ENCODE measurements around the gene C12orf42.
"Not testable (repeated sequence)": the region's sequence is repeated elsewhere in the genome, so short reads cannot be mapped to it uniquely, and the experiment has no call there.

Gene C12orf42

DNA sequence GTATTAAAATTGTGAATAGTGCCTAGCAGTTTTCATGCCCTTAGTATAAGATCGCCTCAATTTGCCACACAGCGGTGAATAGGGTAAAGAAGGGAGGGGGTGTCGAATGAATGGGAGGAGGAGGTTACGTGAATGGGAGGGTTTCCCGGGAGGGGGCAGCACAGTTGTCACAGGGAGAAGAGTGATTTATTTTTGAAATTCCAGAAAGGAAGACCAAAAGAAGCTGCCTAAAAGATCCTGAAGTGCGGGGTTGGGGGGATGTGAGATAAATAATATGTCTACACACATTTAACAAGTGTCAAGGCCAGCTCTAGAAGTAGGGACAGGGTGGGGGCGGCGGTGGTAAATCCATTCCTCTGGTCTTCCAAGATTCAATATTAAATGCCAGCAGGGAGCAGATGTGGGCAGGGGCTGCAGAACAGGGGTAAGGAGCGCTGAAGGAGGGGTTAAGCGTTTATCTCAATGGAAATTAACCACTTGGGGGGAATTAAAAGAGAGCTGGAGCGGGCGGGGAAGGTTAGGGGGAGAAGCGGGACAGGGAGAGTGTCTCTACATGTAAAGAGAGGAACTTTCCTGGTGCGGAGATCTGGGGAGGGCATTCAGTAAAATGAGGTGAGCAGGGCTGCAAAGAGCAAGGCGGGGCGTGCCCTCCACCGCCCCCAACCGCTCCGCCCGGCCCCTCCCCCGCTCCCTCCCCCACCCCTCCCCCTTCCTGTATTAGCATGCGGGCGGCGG lies 867 bp downstream of the C12orf42 start:
- DNase-seq, result no peak

DNA sequence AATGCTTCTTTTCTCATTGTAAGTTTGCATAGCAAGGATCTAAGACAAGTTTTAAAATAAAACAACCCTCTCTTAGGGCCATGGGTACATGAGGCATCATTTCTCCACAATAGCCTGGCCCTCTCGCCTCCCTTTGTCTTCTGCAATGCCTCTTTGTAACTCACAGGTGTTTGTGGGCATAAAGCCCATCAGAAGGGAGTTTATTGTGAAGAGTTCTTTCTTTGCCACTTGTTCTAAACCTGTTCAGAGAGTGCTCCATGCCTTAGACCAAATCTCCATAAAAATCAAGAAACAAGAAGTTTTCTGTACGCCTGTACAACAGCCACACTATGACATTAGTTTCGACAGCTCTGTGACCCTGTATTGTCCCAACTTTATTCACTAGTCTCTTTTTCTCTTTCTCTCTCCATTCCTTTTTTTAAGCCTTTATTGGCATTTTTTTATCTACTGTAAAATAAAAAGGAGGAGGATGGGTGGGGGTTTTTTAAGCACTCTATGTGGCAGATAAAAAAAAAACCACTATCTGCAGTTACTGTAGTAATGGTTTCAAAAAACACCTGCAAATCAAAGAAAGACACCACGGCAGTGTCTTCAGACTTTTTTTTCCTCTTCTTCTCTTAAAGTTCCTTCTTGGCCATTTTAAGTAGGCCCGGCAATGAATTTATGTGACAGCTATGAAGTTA lies 1.6 kb downstream of the C12orf42 start:
- DNase-seq, result no peak

DNA sequence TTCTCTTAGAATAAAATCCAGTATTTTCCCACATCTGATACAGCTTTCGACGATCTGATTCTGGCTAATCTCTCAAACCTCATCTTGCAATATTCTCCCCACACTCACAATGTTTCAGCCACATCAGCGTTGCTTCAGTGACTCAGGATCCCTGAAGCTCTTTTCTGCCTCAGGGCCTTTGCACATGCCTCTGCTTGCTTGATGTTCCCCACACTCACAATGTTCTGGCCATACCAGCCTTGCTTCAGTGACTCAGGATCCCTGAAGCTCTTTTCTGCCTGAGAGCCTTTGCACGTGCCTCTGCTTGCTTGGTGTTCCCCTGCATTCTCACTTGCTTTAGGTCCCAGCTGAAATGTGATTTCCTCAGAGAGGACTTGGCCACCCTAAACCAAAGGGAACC lies 2.6 kb downstream of the C12orf42 start:
- DNase-seq, result no peak

DNA sequence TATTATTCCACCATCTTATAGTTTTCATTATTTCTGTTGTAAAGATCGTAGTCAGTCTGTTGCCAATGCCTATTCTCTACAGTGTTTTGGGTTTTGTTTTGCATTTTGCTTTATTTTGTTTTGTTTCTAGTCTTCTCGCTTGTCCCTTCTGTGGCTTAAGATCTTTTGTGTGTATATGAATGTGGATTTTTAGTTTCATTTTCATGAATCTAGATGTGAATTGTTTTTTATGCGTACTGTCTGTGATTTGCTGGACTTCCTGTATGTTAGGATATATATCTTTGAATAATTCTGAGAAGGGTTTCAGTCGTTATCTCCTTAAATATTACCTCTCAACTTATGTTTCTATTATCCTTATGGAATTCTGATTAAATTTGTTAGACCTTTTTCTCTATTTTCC lies 13.4 kb downstream of the C12orf42 start:
- DNase-seq, result no peak

DNA sequence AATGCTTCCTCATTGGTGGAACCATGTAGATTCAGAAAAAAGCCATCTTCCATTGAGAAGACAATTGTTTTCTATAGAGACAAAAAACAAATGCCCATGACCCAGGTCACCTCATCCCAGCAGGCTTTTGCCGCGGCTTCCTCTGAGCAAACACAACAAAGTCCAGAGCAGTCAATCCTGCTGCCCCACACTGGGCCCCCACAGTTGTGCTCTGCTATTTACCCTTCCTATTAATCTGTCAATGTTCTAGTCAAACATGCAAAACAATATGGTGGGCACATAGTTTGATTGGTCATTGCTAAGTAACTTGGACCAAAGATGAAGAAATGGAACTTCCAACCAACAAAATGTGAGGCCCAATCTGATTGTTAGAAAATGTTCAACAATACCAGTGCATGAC lies 20.7 kb downstream of the C12orf42 start:
- no peak for DNase-seq

DNA sequence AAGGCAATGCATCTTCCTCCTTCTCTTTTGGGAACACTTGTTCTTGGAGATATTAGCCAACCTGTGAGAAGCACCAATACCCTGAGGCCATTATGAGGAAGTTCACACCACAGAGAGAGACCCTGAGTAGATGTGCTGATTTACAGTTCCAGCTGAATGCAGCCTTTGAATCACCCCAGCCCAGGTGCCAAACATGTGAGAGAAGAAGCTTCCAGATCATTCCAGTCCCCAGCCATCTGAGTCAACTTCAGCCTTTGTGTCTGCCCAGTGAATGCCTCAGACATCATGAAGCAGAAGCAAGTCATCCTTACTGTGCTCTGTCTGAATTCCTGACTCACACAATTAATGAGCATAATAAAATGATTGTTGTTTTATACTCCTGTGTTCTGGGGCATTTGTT lies 25.1 kb downstream of the C12orf42 start:
- DNase-seq, result no peak

DNA sequence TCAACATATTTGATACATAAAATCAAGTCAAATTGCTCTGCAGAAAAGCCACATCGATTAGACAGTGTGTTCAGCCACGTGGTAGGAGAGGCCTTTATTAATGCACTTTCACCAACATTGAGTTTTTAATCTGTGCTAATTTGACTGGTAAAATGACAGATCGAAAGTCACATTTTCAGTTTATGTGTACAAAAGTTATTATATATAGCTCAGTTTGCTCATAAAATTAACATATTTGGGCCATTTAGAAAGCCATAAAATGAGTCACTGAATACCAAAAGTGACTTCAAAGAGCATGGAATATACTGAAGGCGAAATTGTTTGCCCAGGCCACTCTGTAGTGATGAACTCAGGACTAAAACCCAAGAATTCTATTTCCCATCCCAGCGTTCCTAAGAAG lies 26.0 kb downstream of the C12orf42 start:
- DNase-seq, result no peak

DNA sequence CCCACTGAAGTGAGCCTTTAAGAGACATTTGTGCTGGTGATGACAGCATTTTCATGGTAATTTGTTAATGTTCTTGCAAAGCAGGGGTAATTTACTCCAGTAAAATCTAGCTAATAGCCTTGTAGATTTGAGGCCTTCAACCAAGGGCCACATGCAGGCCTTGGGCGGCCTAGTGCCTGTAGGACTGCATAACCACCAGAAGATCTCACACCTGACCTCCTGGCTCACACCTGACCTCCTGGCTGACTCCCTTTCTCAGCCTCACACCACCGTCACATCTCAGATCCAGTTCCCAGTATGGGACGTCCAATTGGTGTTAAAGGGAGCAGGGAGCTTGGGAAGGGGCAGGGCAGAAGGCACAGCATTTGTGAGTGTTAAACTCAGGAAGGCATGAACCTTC lies 26.9 kb downstream of the C12orf42 start:
- no peak for DNase-seq

DNA sequence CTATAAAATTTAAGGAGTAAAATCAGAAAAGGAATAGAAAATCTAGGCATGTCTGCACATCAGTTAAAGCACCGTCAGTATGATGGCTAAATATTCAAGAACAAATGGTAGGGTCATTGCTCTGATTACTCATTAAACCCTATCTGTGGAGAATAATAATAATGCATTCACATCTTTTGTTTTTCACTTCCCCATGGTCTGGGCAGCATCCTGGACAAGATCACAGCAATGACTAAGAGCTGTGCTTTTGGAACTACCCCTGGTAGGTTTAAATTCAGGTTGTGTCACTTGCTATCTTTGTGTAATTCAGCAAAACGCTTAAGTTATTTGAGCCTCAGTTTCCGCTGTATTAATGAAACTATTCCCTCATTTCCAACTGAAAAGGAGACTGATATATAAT lies 33.1 kb downstream of the C12orf42 start:
- no peak for DNase-seq

DNA sequence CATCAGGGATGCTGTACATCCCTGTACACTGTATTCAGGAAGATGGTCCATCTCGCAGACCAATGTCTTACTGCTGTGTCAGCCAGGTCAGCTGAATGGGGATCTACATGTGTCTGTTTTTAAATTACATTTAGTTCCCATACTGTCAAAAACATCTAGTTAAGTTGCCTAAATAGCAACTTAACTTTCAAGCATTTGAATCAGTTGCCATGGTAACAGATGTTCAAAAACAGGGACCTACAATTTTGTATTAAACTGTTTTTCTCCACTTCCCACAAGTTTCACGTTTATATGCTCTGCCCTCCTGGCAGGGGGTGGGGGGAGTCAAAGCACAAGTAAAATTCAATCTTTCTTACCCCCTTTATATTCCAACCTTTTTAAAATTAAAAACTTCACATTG lies 38.3 kb downstream of the C12orf42 start:
- DNase-seq, result no peak

DNA sequence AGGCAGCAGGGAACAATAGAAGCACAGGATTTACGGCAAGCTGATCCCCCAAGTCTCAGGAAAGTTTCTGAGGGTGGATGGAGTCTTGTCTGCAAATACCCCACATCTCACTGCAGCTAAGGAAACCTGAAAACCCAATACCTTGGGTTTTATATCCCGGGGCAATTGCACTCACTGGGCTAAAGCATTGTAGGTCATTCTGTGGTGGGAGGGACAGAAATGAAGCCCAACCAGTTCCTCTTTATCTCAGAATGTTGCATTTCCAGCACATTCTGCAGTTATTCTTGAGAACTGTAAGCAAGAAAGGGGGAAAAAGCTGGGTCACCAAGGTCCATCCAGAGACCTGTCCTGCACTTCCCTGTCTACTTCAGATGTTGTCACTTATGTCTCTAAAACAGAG lies 39.8 kb downstream of the C12orf42 start:
- no peak for DNase-seq

DNA sequence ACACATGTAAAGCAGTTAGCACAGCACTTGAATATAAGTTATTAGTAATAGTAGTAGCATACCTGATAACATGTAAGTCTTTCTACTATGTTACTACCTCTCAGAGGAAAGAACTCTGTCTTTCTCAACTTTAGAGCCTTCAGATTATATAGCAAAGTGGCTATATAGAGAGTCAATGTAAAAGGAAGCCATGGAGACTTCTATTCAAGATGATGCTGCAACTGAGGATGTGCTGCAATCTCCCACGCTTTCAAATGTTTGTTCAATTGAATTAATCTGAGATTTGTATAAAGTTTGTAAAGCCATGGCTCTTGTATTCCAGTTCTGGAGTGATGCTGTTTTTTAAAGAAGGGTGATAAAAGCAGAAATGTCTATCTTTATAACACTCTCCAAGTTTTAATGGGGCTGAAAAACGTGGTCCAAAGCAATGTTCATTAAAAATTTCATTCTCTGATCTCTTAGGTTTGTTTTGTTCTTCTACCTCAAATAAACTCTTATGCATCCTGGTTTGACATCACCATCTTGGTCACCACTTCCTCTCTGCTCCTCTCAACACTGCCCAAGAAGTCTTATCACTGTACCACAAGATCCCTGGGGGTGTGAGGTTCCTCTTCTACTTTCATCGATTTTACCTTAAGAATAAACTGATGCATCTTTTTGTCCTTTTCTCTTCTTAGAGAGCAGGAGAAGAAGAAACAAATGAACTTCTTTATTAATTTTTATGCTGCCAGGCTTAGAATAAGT lies 40.6 kb downstream of the C12orf42 start:
- DNase-seq, result no peak

DNA sequence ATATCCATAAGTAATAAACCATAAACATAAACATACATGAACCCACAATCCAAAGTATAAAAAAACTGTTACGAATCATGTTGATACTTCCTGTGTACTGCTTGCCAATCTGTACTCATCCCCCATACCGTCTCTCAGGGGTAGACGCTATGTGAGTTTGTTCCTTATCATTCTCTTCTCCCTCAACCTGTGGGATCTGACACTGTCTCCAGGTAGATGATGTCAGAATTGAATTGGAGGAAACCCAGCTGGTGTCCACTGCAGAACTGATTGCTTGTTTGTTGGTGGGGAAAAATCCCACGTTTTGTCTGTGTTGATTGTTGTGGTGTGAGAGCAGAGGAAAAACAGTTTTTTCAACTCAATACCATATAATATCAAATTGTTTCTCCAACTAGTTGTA lies 50.8 kb downstream of the C12orf42 start:
- DNase-seq, result no peak

DNA sequence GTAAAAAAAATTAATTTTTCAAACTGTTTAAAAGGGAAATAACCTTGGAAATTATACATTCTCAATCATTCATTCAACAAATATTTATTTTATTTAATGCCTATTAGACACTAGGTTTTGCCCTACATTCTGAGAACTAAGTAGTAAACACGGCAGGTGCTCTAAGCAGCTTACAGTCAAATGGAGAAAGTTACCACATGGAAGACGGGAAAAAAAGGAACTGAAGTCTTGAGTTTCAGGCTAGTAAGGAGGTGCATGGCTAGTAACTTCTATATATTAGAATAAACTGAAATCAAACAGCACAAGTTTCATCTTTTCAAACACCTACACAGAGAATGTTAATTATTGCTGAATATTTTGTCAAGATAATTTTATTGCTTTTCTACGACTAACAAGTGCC lies 52.9 kb downstream of the C12orf42 start:
- peak in 1 of 2 donors; percentile 2 for DNase-seq

DNA sequence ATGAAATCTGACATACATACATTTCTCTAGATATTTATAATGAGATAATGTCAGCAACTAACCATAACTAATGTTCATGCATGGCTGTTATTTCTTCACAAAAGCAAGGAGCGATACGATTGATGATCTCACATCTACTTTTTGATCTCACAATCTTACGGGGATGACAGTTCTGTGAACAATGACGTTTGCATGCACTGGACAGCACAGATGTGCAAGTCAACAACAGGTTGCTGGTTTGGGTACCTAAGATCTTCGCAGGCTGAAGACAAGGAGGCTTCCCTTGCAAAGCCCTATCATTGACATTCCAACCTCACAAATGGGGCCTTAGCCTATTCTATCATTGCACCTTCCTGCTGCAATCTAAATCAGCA lies 53.6 kb downstream of the C12orf42 start:
- no peak for DNase-seq

DNA sequence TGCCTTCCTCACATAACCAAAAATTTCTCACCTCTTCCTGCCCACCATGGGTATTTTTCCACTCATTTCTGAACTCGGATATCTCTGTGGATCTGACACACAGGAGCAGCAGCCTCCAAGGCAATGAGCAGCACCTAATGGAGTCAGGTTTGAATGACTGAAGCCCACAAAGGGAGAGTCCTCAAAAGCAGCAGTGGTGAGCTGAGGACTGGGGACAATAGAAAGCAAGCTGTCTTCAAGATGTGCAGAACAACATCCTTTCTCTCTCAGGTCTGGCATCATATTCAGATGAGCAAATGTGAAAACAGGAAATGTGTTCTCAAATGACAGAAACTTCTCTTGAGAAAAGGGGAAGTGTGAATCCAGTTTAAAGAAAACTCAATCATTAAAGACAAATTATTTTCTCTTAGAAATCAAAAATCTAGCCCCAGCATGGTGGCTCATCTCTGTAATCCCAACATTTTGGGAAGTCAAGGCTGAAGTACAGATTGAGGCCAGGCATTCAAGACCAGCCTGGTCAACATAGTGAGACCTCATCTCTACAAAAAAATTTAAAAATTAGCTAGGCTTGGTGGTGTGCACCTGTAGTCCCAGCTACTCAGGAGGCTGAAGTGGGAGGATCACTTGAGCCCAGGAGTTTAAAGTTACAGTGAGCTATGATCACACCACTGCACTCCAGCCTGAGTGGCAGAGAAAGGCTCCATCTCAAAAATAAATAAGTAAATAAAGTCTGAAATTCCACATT lies 54.2 kb downstream of the C12orf42 start:
- DNase-seq, result peak; percentile 3 to 22

DNA sequence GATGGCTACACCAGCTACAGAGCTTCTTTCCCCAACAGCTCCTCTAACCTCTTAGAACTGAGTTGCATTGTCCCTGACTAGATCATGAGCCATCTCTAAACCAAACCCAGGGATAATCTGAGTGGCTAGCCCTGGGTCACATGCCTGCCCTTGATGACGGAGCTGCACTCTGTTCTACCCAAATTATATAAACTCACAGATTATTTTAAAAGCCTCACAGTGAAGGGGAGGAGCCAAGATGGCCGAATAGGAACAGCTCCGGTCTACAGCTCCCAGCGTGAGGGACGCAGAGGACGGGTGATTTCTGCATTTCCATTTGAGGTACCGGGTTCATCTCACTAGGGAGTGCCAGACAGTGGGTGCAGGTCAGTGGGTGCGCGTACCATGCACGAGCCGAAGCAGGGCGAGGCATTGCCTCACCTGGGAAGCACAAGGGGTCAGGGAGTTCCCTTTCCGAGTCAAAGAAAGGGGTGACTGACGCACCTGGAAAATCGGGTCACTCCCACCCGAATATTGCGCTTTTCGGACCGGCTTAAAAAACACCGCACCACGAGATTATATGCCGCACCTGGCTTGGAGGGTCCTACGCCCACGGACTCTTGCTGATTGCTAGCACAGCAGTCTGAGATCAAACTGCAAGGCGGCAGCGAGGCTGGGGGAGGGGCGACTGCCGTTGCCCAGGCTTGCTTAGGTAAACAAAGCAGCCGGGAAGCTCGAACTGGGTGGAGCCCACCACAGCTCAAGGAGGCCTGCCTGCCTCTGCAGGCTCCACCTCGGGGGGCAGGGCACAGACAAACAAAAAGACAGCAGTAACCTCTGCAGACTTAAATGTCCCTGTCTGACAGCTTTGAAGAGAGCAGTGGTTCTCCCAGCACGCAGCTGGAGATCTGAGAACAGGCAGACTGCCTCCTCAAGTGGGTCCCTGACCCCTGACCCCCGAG lies 61.3 kb downstream of the C12orf42 start:
- DNase-seq, result not testable (repeated sequence)

DNA sequence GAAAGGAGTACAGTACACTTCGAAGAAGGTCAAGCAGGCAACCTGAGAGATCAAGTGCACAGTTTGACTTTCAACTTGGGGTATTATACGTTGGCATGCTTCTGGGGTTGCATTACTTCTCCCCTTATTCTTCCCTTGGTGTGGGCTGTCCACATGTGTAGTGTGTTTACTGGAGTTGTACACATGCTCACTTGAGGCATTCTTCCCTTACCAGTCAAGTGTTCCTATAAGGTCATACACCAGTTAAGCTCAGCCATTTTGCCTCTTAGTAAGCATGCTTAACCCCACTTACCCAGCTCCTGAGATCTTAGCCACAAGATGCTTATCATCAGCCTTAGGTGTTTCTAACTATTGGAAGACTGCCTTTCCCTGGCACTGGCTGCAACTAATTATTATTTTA lies 63.8 kb downstream of the C12orf42 start:
- DNase-seq, result no peak

DNA sequence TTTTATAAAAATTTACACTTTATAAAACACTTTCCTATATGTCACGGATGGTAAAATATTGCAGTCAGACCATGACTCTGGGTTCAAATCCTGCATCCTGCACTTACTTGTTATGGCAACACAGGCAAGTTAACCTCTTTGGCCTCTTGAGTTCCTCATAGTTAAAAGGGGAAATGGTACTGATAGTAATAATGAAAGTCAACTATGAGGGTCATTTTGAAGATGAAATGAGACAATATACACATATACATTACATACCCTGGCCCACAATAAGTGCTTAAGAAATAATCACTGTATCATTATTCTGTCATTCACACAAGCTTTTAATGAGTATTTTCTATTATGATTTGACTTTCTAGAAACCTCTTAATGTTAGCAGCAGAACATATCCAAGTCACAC lies 64.4 kb downstream of the C12orf42 start:
- DNase-seq, result no peak

DNA sequence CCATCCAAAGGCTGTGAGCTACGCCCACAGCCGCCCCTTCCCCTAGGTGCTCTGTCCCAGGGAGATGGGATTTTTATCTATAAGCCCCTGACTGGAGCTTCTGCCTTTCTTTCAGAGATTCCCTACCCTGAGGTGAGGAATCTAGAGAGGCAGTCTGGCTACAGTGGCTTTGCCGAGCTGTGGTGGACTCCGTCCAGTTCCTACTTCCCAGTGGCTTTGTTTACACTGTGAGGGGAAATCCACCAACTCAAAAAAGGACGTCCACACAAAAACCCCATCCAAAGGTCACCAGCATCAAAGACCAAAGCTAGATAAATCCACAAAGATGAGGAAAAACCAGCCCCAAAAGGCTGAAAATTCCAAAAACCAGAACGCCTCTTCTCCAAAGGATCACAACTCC lies 70.1 kb downstream of the C12orf42 start:
- DNase-seq, result not testable (repeated sequence)

DNA sequence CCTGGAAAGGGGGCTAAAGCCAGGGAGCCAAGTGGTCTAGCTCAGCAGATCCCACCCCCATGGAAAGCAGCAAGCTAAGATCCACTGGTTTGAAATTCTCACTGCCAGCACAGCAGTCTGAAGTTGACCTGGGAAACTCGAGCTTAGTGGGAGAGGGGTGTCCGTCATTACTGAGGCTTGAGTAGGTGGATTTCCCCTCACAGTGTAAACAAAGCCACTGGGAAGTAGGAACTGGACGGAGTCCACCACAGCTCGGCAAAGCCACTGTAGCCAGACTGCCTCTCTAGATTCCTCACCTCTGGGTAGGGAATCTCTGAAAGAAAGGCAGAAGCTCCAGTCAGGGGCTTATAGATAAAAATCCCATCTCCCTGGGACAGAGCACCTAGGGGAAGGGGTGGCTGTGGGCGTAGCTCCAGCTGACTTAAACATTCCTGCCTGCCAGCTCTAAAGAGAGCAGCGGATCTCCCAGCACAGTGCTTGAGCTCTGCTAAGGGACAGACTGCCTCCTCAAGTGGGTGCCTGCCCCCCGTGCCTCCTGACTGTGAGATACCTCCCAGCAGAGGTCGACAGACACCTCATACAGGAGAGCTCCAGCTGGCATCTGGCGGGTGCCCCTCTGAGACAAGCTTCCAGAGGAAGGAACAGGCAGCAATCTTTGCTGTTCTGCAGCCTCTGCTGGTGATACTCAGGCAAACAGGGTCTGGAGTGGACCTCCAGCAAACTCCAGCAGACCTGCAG lies 70.8 kb downstream of the C12orf42 start:
- DNase-seq, result not testable (repeated sequence)

Data from inflammatory macrophage (primary cell).